22Rv1 (cell line): ENCODE results near the gene AJM1.

Experiments used
- CTCF ChIP-seq: fragments of 450-650 bp; IDR thresholded peaks from 2 replicates; pipeline ENCODE4 v1.5.1; 2017; ENCODE audit warnings: mild to moderate bottlenecking
- ZFX ChIP-seq: fragments of 450-650 bp; IDR thresholded peaks from 2 replicates; pipeline ENCODE4 v1.6.1; 2017; ENCODE audit warnings: antibody characterized with exemption, borderline replicate concordance

- TF ChIP-seq CTCF (no peak), ZFX (no peak)
Measured at GRCh38 chr9:136840877-136841645, 1.2 kb upstream of the AJM1 start.
